H9 (cell line): ENCODE measurements around the gene OPA3. TPM values are rescaled to one million over a fixed set of nuclear protein-coding genes. Genes with fewer than 3 reads are reported as not detected.

Source experiments
- DNase-seq: peaks from one replicate; pipeline ENCODE4 v3.0.0-alpha.2; 2017
- H2AFZ ChIP-seq: one replicate; pipeline ENCODE4 v1.6.1; 2013; ENCODE audit warnings: mild to moderate bottlenecking, low read length, control low read depth, moderate library complexity
- H2AK5ac ChIP-seq: 2 replicates; pipeline ENCODE4 v1.6.1; 2013; ENCODE audit warnings: low read length, control low read depth, mixed read lengths; ENCODE audit not compliant: insufficient read length
- H2BK120ac ChIP-seq: one replicate; pipeline ENCODE4 v1.6.1; 2013; ENCODE audit warnings: low read depth, mild to moderate bottlenecking, low read length, control low read depth, inconsistent platforms; ENCODE audit not compliant: poor library complexity, severe bottlenecking
- H2BK12ac ChIP-seq: 2 replicates; pipeline ENCODE4 v1.6.1; 2013; ENCODE audit warnings: low read length, control low read depth, mixed read lengths, low read depth; ENCODE audit not compliant: insufficient read length
- H2BK15ac ChIP-seq: 2 replicates; pipeline ENCODE4 v1.6.1; 2013; ENCODE audit warnings: low read depth, low read length, control low read depth
- H2BK20ac ChIP-seq: one replicate; pipeline ENCODE4 v1.6.1; 2013; ENCODE audit warnings: low read depth, mild to moderate bottlenecking, low read length, control low read depth, inconsistent platforms; ENCODE audit not compliant: poor library complexity, severe bottlenecking
- H2BK5ac ChIP-seq: 2 replicates; pipeline ENCODE4 v1.6.1; 2013; ENCODE audit warnings: low read length, control low read depth, mixed read lengths; ENCODE audit not compliant: insufficient read length
- H3K14ac ChIP-seq: 2 replicates; pipeline ENCODE4 v1.6.1; 2013; ENCODE audit warnings: low read length, control low read depth; ENCODE audit not compliant: insufficient read depth
- H3K18ac ChIP-seq: 2 replicates; pipeline ENCODE4 v1.6.1; 2013; ENCODE audit warnings: low read depth, mild to moderate bottlenecking, mixed read lengths, low read length, control low read depth; ENCODE audit not compliant: insufficient read length
- H3K23ac ChIP-seq: 2 replicates; pipeline ENCODE4 v1.6.1; 2013; ENCODE audit warnings: low read length, control low read depth, mixed read lengths, low read depth; ENCODE audit not compliant: insufficient read length
- H3K23me2 ChIP-seq: 2 replicates; pipeline ENCODE4 v1.6.1; 2013; ENCODE audit warnings: low read depth, mild to moderate bottlenecking, mixed read lengths, low read length, control low read depth; ENCODE audit not compliant: insufficient read length, poor library complexity, severe bottlenecking
- H3K27ac ChIP-seq: 2 replicates; pipeline ENCODE4 v1.5.1; 2013; ENCODE audit warnings: low read length, control low read depth, mixed read lengths, low read depth; ENCODE audit not compliant: insufficient read length
- H3K27me3 ChIP-seq: 2 replicates; pipeline ENCODE4 v1.6.1; 2013; ENCODE audit warnings: low read length, control low read depth, inconsistent platforms; ENCODE audit not compliant: insufficient read depth
- H3K4ac ChIP-seq: 2 replicates; pipeline ENCODE4 v1.6.1; 2013; ENCODE audit warnings: low read depth, mild to moderate bottlenecking, control low read depth, inconsistent platforms, low read length, moderate library complexity
- H3K4me1 ChIP-seq: 2 replicates; pipeline ENCODE4 v1.6.1; 2013; ENCODE audit warnings: low read length, control low read depth, inconsistent platforms; ENCODE audit not compliant: insufficient read depth
- H3K4me2 ChIP-seq: 2 replicates; pipeline ENCODE4 v1.6.1; 2013; ENCODE audit warnings: low read length, control low read depth, mixed read lengths; ENCODE audit not compliant: insufficient read length, insufficient read depth
- H3K56ac ChIP-seq: 2 replicates; pipeline ENCODE4 v1.6.1; 2013; ENCODE audit warnings: low read depth, mild to moderate bottlenecking, mixed read lengths, low read length, control low read depth; ENCODE audit not compliant: insufficient read length
- H3K79me1 ChIP-seq: 2 replicates; pipeline ENCODE4 v1.6.1; 2013; ENCODE audit warnings: low read depth, mild to moderate bottlenecking, moderate library complexity, low read length, control low read depth, inconsistent platforms; ENCODE audit not compliant: insufficient read depth, poor library complexity, severe bottlenecking
- H3K79me2 ChIP-seq: 2 replicates; pipeline ENCODE4 v1.6.1; 2013; ENCODE audit warnings: low read length, control low read depth, inconsistent platforms; ENCODE audit not compliant: insufficient read depth
- H3K9ac ChIP-seq: 2 replicates; pipeline ENCODE4 v1.6.1; 2013; ENCODE audit warnings: low read length, control low read depth, mixed read lengths; ENCODE audit not compliant: insufficient read length; ENCODE audit errors: extremely low read depth
- H3K9me3 ChIP-seq: one replicate; pipeline ENCODE4 v1.6.1; 2013; ENCODE audit warnings: low read depth, low read length, inconsistent platforms; ENCODE audit not compliant: control insufficient read depth
- H3T11ph ChIP-seq: one replicate; pipeline ENCODE4 v1.6.1; 2013; ENCODE audit warnings: mild to moderate bottlenecking, low read length, control low read depth, inconsistent platforms
- H4K20me1 ChIP-seq: one replicate; pipeline ENCODE4 v1.6.1; 2013; ENCODE audit not compliant: control insufficient read depth, insufficient read length, insufficient read depth
- H4K5ac ChIP-seq: 2 replicates; pipeline ENCODE4 v1.6.1; 2013; ENCODE audit warnings: low read depth, mild to moderate bottlenecking, mixed read lengths, low read length, control low read depth; ENCODE audit not compliant: insufficient read length
- H4K8ac ChIP-seq: replicated peaks from 2 replicates; pipeline ENCODE4 v1.6.1; 2013; ENCODE audit warnings: low read length, control low read depth, mixed read lengths, low read depth; ENCODE audit not compliant: insufficient read length
- H4K91ac ChIP-seq: 2 replicates; pipeline ENCODE4 v1.6.1; 2013; ENCODE audit warnings: low read depth, mild to moderate bottlenecking, moderate library complexity, mixed read lengths, low read length, control low read depth; ENCODE audit not compliant: insufficient read length
- H3K27ac Mint-ChIP-seq, 3 experiments: 2 replicates in 2 of 3; 3 replicates in 1 of 3; pipeline ENCODE4 v1.8.0; 2020 to 2021; ENCODE audit warnings: mixed read lengths in 3 of 3, mild to moderate bottlenecking in 1 of 3, moderate library complexity in 1 of 3
- H3K27me3 Mint-ChIP-seq: 2 replicates; pipeline ENCODE4 v1.8.0; 2021; ENCODE audit warnings: low read depth, mild to moderate bottlenecking, moderate library complexity, mixed read lengths
- H3K36me3 Mint-ChIP-seq, 3 experiments: 2 replicates in 2 of 3; 3 replicates in 1 of 3; pipeline ENCODE4 v1.8.0; 2020 to 2021; ENCODE audit warnings: low read depth in 3 of 3, mixed read lengths in 3 of 3; ENCODE audit not compliant: insufficient read depth in 1 of 3
- H3K4me1 Mint-ChIP-seq, 2 experiments: 2 replicates each; pipeline ENCODE4 v1.8.0; 2020; ENCODE audit warnings: mixed read lengths in 2 of 2
- H3K4me3 Mint-ChIP-seq, 2 experiments: 2 replicates in 1 of 2; 3 replicates in 1 of 2; pipeline ENCODE4 v1.8.0; 2020 to 2021; ENCODE audit warnings: mild to moderate bottlenecking in 2 of 2, mixed read lengths in 2 of 2, moderate library complexity in 1 of 2
- H3K9me3 Mint-ChIP-seq, 2 experiments: 2 replicates in 1 of 2; 3 replicates in 1 of 2; pipeline ENCODE4 v1.8.0; 2020; ENCODE audit warnings: mild to moderate bottlenecking in 2 of 2, mixed read lengths in 2 of 2, moderate library complexity in 1 of 2
- CTCF ChIP-seq: fragments of 200-600 bp; sonication (generic); conservative IDR thresholded peaks from 3 replicates; pipeline ENCODE4 v1.8.0; 2021; ENCODE audit warnings: antibody characterized with exemption, mild to moderate bottlenecking
- WGBS: extraction: QIAGEN DNeasy Blood & Tissue Kit; methylation state at CpG from one replicate; pipeline ENCODE4 v1.1.7; 2013; ENCODE audit warnings: missing lambda C conversion rate, low lambda C conversion rate, mixed read lengths; ENCODE audit not compliant: insufficient read length; ENCODE audit errors: extremely low coverage; 5-methylcytosine and 5-hydroxymethylcytosine counted together
- total RNA-seq: library from RNA; stranded (reverse); gene quantifications from 2 replicates; pipeline ENCODE4 v1.2.1, GENCODE V29; 2021

The OPA3 gene
- total RNA-seq, 1 experiment from 2014 or later, result 13.0 TPM

GRCh38 chr19:45607071-45608029 lies 22.7 kb upstream of the OPA3 start:
- H3K23ac ChIP-seq, result no peak overlapping the region
- no peak overlapping the region for H3K27ac ChIP-seq
- no peak overlapping the region for H2BK120ac ChIP-seq
- Mint-ChIP-seq H3K27ac (peak overlapping the region in 2 of 3 experiments; percentile 52 to 97; a peak in 4 of 7 replicates), H3K36me3 (peaks cover 14 to 25% (median 20%) of the 10 kb centered on the region in 3 experiments), H3K9me3 (peaks cover 0 to 8% of the 10 kb centered on the region in 2 experiments; a peak in 2 of 5 replicates), H3K4me1 (peaks cover 9% of the 10 kb centered on the region in 2 experiments), H3K27me3 (peaks cover 14% of the 10 kb centered on the region), H3K4me3 (peak overlapping the region; percentile 63 to 76)
- no peak overlapping the region for H2BK15ac ChIP-seq
- peak; percentile 90 for DNase-seq
- H3K23me2 ChIP-seq, result peaks cover 3% of the 10 kb centered on the region
- H3K14ac ChIP-seq, result 0 out of 2 replicates have a peak overlapping the region, but pooled peaks have one; percentile 4
- no peaks in the 10 kb centered on the region for H3K4me1 ChIP-seq
- no CpG with 5 or more reads among the region's 28 CpGs for whole genome bisulfite sequencing
- peak overlapping the region; percentile 27 for H3K9ac ChIP-seq
- no peak overlapping the region for H4K91ac ChIP-seq
- H3K79me2 ChIP-seq, result no peaks in the 10 kb centered on the region
- no peak overlapping the region for H4K5ac ChIP-seq
- H2BK20ac ChIP-seq, result no peak overlapping the region
- H3K4ac ChIP-seq, result no peak overlapping the region
- peak overlapping the region; percentile 54 for H3K4me2 ChIP-seq
- no peaks in the 10 kb centered on the region for H3K79me1 ChIP-seq
- H4K20me1 ChIP-seq, result no peaks in the 10 kb centered on the region
- no peak overlapping the region for H3T11ph ChIP-seq
- H3K18ac ChIP-seq, result peak overlapping the region; percentile 38
- H2AK5ac ChIP-seq, result no peak overlapping the region
- no peak overlapping the region for H4K8ac ChIP-seq
- peak; percentile 83 for TF ChIP-seq CTCF
- H2AFZ ChIP-seq, result no peak overlapping the region
- H3K9me3 ChIP-seq, result no peaks in the 10 kb centered on the region
- H2BK5ac ChIP-seq, result no peak overlapping the region
- no peak overlapping the region for H2BK12ac ChIP-seq
- no peaks in the 10 kb centered on the region; the same call in 1 of the 2 replicates for H3K27me3 ChIP-seq
- no peak overlapping the region for H3K56ac ChIP-seq
